ENCODE measurements around the gene HES4. TPM values are rescaled to one million over a fixed set of nuclear protein-coding genes. Genes with fewer than 3 reads are reported as not detected.

HES4 gene
- total and polyA plus RNA-seq, 11 donors, result 25.7 to 98.1 (median 37.3) TPM

DNA sequence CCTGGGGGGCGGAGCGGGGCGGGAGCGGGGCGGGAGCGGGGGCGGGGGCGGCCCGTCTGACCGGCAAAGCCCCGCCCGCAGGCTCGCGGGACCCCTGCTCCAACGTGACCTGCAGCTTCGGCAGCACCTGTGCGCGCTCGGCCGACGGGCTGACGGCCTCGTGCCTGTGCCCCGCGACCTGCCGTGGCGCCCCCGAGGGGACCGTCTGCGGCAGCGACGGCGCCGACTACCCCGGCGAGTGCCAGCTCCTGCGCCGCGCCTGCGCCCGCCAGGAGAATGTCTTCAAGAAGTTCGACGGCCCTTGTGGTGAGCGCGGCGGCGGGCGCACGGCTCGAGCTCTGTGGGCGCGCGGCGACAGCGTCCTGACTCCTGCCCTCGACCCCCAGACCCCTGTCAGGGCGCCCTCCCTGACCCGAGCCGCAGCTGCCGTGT, 41.2 kb upstream of the HES4 start:
- Histone ChIP-seq H3K4me1 (peaks cover 4 to 22% (median 12%) of the 10 kb centered on the region in 12 donors), H3K4me3 (peak overlapping the region in 2 of 12 donors; percentile 8 to 46), H3K9me3 (no peaks in the 10 kb centered on the region), H3K36me3 (peaks cover 0 to 24% (median 0%) of the 10 kb centered on the region in 9 donors), H3K27ac (peak overlapping the region in 1 of 12 donors; percentile 30), H3K27me3 (peaks cover 0 to 31% (median 0%) of the 10 kb centered on the region in 9 donors)
- TF ChIP-seq, protein P1, sequence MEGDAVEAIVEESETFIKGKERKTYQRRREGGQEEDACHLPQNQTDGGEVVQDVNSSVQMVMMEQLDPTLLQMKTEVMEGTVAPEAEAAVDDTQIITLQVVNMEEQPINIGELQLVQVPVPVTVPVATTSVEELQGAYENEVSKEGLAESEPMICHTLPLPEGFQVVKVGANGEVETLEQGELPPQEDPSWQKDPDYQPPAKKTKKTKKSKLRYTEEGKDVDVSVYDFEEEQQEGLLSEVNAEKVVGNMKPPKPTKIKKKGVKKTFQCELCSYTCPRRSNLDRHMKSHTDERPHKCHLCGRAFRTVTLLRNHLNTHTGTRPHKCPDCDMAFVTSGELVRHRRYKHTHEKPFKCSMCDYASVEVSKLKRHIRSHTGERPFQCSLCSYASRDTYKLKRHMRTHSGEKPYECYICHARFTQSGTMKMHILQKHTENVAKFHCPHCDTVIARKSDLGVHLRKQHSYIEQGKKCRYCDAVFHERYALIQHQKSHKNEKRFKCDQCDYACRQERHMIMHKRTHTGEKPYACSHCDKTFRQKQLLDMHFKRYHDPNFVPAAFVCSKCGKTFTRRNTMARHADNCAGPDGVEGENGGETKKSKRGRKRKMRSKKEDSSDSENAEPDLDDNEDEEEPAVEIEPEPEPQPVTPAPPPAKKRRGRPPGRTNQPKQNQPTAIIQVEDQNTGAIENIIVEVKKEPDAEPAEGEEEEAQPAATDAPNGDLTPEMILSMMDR (IDR thresholded peaks at IDR 0.05), result no peak
- no peak for TF ChIP-seq POLR2A (IDR thresholded peaks at IDR 0.05)
- intact Hi-C loops (cut with DNase I), result no loop called here
- DNase-seq, result no peak
- WGBS, 4 donors, result 59 to 82% (median 66%) methylated on average over 20 to 57 of the region's 60 CpGs
- peak in 1 of 4 donors; percentile 3 for ATAC-seq

DNA sequence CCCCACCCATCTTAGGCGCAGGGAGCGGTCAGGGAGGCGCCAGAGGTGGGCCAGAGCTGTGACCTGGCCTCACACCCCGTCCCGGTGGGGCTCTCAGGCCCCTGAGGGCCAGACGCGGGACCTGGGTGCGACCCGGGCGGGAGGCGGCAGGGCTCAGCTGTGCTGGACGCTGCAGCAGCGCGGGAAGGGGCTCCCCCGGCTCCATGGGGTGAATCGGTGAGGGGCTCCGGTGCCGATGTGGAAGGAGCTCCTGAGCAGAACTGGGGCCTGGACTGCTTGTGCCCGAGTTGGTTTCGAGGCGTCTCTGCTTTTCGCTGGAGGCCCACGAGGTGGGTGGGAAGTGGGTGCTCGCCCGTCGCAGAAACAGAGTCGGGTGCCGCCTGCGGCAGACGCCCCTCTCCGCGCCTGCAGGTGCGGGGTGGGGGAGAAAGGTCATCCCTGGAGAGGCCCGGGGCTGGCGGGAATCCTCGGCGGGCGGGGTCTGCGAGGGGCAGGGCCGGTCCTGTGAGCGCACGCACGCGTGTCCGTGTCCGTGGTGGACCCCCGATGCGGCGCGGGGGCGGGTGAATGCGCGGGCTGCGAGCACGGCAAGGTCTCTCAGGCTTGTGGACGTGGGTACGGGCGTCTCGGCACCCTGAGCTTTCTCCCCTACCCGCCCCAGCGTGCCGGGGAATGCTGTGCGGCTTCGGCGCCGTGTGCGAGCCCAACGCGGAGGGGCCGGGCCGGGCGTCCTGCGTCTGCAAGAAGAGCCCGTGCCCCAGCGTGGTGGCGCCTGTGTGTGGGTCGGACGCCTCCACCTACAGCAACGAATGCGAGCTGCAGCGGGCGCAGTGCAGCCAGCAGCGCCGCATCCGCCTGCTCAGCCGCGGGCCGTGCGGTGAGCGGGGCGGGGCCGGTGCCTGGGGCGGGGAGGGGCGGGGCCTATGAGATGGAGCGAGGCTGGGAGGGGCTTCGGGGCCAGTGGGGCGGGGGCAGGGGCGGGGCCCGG, 40.4 kb upstream of the HES4 start:
- peaks cover 0 to 38% (median 0%) of the 10 kb centered on the region in 9 donors for H3K27me3 ChIP-seq
- 5 to 27% (median 16%) methylated on average over 23 to 99 of the region's 99 CpGs for WGBS, 4 donors
- H3K36me3 ChIP-seq, result peaks cover 0 to 16% (median 0%) of the 10 kb centered on the region in 9 donors
- H3K27ac ChIP-seq, result no peak overlapping the region
- TF ChIP-seq, protein P1 (IDR thresholded peaks at IDR 0.05), result peak in 2 of 12 donors; percentile 17 to 26
- TF ChIP-seq POLR2A (IDR thresholded peaks at IDR 0.05), result no peak
- peak; percentile 61 to 86 (median 69) for DNase-seq
- no peaks in the 10 kb centered on the region for H3K9me3 ChIP-seq
- intact Hi-C loops (cut with DNase I), result no loop called here
- H3K4me1 ChIP-seq, result peaks cover 4 to 22% (median 12%) of the 10 kb centered on the region in 12 donors
- peak overlapping the region; percentile 3 to 58 (median 49) for H3K4me3 ChIP-seq
- ATAC-seq, result peak in 3 of 4 donors; percentile 70 to 86 (median 79)

DNA sequence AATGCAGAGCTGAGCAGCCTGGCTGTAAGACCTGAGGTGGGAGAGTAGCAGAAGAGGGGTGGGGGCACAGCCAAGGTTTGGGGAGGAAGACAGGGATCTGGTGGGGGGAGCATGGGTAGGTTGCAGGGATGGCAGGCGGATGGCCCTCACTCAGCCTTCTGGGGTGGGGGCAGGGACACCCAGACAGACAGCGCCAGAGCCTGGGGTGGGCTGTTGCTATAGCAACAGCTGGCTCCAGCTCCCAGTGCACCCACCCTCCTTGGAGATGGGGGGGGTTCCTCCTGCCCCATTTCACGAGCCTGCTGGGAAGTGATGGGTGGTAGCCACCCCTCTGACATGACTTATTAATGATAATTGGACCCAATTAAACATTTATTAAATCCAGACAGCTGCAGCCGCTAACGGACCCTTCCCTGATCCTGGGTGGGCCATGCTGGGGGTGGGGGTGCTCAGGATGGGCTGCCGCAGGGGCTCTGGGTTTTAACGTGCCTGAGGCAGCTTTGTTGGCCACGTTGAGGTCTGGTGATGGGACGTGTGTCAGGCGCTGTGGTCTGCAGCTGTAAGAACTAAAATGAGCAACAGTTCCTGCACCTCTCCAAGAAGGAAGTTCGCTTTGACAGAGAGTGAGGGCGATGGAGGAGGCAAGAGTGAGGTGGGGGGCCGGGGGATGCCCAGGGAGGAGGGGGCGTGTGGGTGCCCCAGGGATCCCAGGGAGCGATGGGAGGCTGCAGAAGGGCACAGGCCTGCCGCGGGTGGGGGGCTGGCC, 39.4 kb upstream of the HES4 start:
- ATAC-seq, result no peak
- Histone ChIP-seq H3K9me3 (no peaks in the 10 kb centered on the region), H3K27ac (no peak overlapping the region), H3K4me1 (peaks cover 4 to 27% (median 15%) of the 10 kb centered on the region in 12 donors), H3K4me3 (no peak overlapping the region), H3K27me3 (peaks cover 0 to 47% (median 0%) of the 10 kb centered on the region in 9 donors), H3K36me3 (peaks cover 0 to 9% (median 0%) of the 10 kb centered on the region in 9 donors)
- intact Hi-C loops (cut with DNase I), result loop anchor here in 2 of 10 donors (10.0 kb wide), 3 partner anchors 75 to 325 kb away; partner anchors contain the start of gene C1orf159 (in 1 of the 2)
- TF ChIP-seq, protein P1 (IDR thresholded peaks at IDR 0.05), result no peak
- no peak for TF ChIP-seq POLR2A (IDR thresholded peaks at IDR 0.05)
- DNase-seq, result no peak
- WGBS, 4 donors, result 50 to 60% (median 59%) methylated on average over 16 to 17 of the region's 17 CpGs
